Right renal pelvis (tissue), 4 donors: ENCODE data around the gene ARL6IP6. TPM values are rescaled to one million over a fixed set of nuclear protein-coding genes. Genes with fewer than 3 reads are reported as not detected.

Source experiments
- DNase-seq, 4 donors: peaks; one replicate each; pipeline ENCODE4 v3.0.0-alpha.2; 2013; ENCODE audit warnings: low read depth in 4 of 4, low spot score in 3 of 4, missing footprints in 1 of 4
- polyA plus RNA-seq, 4 donors: library from polyadenylated mRNA; unstranded; fragments of 120-200 nt; gene quantifications; one replicate each; pipeline ENCODE4 v1.2.1, GENCODE V29; 2013; ENCODE audit not compliant: insufficient read length in 4 of 4

Gene ARL6IP6
- 10 to 100 TPM; 59.2 to 79.4 (median 71.6) TPM for polyA plus RNA-seq

GRCh38 chr2:152718076-152718908 is at the start of gene ARL6IP6:
Gene ARL6IP6 (plus strand): TSS chr2:152718620. CDS start chr2:152718625, 5 bp downstream.
- DNase-seq, result peak; percentile 82 to 93 (median 86)

DNA sequence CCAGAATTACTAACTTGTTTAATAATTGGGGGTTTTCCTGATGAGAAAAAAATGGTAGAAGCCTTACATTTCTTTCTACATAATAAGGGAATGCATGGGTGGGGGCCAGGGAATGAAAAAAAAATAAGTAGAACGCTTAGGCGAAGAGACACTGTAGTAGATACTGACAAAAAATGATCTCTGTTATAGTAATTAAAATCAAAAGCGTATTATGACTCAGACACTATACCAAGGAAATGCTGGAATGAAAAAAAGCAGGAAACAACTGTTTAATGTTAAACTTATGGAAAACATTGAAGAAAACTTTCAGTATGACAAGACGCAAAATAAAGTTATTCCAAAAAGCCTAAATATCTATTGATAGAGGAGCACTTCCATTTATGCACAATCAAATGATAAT is 44.1 kb upstream of the ARL6IP6 start:
- DNase-seq, result no peak

- no peak for DNase-seq
These were observed 42.0 kb upstream of the ARL6IP6 start for GRCh38 chr2:152676461-152676860.

GRCh38 chr2:152678808-152679207 is 39.6 kb upstream of the ARL6IP6 start:
- no peak for DNase-seq

- DNase-seq, result no peak
These were observed 35.8 kb upstream of the ARL6IP6 start for GRCh38 chr2:152682663-152683062.

GRCh38 chr2:152683400-152683799 is 35.0 kb upstream of the ARL6IP6 start:
- DNase-seq, result no peak

GRCh38 chr2:152686321-152686720 is 32.1 kb upstream of the ARL6IP6 start:
- DNase-seq, result no peak

- no peak for DNase-seq
These were observed 25.4 kb upstream of the ARL6IP6 start for GRCh38 chr2:152693033-152693432.

GRCh38 chr2:152694161-152694661 is 24.2 kb upstream of the ARL6IP6 start:
- no peak for DNase-seq

- no peak for DNase-seq
These were observed 22.7 kb upstream of the ARL6IP6 start for GRCh38 chr2:152695763-152696162.

DNA sequence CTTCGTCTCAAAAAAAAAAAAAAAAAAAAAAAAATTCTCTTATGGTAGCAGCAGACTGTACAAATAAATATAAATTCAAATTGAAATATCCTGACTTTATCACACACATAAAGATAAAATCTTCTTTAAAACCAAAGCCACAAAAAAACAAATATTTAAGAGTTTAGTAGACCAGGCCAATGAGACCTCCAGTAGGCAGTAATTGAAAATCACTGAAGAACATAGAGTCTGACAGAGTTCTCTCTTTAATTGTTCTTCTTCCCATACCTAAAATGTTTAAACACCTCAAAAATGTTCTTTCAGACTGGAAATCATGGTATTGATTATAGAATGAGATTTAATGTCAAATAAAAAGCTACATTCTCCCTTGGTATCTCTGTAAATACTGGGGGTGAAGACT is 21.9 kb upstream of the ARL6IP6 start:
- no peak for DNase-seq

GRCh38 chr2:152701198-152701597 is 17.2 kb upstream of the ARL6IP6 start:
- no peak for DNase-seq

DNA sequence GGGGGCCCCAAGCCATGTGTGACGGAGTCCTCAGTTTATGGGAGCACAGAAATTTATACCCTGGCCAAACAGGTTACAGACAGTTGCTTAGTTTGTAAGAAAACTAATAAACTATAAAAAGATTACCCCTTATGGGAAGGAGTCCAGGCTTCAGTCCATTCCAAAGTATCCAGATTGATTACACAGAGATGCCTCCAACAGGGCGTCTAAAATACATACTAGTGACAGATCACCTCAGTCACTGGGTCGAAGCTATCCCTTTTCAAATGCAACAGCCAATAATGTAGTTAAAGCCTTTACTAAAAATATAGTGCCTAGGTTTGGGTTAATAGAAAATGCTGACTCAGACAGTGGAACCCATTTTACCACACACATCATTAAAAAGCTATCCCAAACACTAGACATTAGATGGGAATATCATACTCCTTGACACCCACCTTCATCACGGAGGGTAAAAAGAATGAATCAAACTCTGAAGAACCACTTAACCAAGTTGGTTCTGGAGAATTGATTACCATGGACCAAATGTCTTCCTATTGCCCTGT is 11.9 kb upstream of the ARL6IP6 start:
- no peak for DNase-seq

GRCh38 chr2:152708742-152709141 is 9.7 kb upstream of the ARL6IP6 start:
- DNase-seq, result no peak

DNA sequence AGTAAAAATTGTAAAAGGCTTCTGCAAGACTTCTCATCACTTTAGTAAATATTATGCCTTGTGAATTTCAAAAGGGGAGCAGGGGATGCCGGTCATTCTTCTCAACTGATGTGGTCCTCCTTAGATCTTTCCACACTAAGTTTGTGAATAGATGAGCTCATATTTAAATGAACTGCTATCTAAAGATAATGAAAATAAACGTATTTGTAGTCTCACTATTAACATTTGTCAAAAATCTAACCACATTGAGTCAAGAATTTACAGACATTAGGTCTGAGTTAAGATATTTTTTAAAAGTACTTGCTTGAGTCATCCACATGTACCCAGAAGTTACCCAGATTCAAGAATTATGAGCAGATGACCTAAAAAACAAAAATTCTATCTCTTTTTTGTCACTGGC is 7.7 kb upstream of the ARL6IP6 start:
- DNase-seq, result no peak

- DNase-seq, result no peak
These were observed 3.3 kb upstream of the ARL6IP6 start for GRCh38 chr2:152715112-152715511.

DNA sequence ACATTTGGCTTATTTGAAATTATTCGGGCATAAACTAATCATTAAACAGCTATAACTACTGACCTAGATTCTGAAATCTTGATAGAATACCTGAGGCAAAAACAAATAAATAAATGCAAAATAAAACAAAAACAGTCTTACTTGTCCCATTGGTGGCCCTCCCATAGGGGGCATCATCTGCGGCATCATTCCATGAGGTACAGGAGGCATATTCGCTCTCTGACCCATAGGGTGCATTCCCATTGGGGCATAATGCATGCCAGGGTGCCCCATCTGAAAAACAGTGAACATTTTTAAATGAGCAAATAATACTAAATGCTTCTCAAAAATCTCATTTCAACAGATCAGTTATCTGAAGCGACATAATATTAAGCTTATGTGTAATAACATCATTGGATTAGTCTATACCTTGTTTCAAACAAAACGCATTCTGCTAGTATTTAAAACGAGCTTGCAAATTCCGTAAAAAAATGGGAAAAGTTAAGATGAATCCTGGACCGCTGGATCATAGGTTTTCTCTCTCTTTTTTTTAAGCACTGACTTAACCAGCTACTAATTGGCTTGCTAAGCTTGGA is 2.5 kb upstream of the ARL6IP6 start:
- DNase-seq, result no peak

GRCh38 chr2:152716805-152717227 is 1.6 kb upstream of the ARL6IP6 start:
- DNase-seq, result peak in 3 of 4 donors; percentile 5 to 37 (median 6)

DNA sequence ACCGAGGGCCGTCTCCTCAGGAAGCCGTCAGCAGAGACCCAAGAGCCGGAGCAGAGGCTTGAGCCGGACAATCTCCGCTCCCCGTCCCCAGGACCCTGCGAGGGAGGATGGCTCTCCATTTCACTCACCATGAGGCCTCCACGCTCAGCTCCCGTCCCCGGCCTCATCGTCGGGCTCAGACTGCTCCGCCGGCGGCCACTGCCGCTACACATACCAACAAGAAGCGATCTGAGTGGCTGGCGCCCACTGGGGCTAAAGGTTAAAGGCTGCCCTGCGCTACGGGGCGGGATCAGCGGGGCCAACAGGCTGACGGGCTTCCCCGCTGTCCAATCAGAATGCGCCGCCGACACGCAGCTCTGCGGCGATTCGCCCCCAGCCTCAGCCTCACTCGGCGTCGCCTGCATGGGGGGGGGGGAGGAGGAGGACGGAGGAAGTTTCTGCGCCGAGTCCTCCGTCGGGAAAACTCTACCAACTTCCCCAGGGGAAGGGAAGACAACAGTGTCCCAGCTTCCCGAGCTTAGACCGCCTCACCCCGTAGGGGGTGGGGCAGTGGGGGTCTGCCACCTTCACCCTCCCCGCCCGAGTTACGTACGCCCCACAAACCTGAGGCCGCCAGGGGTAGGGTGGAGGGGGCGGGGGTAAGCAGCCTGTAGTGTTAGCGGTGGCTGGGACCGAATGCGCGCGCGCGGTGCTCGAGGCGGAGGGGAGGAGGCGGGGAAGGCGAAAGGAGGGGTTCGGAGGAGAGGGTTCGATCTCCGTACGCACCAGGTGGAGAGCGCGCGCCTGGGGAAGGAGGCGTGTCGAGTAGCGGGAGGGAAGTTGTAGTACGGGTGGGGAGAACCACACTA is 968 bp upstream of the ARL6IP6 start, which contains the start of gene PRPF40A:
Gene PRPF40A, minus strand, starts transcription at position 234 of the 848 bp plus-strand sequence. Its CDS starts 22 bp downstream, at position 212.
- DNase-seq, result peak; percentile 94 to 98 (median 96)

DNA sequence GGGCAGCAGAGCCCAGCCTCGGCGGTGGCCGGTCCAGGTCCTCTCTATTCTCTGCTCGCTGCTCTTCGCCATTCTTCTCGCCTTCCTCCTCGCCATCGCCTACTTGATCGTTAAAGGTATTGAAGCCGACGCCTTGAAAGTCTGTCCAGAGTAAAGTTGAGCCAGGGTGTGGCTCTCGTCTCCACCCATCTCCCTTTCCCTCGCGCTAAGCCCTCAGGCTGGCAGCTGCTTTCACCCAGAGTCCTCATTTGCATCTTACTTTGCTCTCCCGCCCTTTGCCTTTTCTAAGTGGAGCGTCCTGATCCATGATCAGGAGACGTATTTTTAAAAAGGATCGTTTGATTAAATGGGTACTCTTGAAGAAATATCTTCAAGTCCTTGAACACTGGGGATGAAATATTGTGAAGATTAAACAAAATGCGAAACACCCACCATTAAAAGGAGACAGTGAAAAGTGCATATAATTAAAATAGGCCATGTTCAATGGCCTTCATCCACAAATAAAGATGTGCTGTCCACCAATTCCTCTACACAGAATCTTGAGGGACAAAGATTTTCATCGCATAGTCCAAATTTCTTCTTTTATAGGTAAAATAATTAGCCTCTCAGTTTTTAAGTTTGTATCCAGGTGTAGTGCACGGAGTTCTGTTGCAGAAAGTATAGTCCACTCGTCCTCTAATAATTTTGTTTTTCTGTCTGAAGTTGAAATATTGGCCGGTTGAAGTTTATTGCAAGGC is 657 bp downstream of the ARL6IP6 start:
- DNase-seq, result peak in 2 of 4 donors; percentile 14 to 18
